Endothelial cell of umbilical vein (primary cell): Measurements from ENCODE around the gene CMTM6. TPM values are rescaled to one million over a fixed set of nuclear protein-coding genes. Genes with fewer than 3 reads are reported as not detected.

Source experiments
- BruUV-seq: library from RNA; stranded (reverse); fragments of 400-500 nt; replicated peaks from 2 replicates; lab custom pipeline; 2021; lab: Mats Ljungman, UMichigan
- CTCF ChIA-PET: fragments of 300-600, 350-600 bp; sonication (Branson Sonifier 250); formaldehyde crosslinking; loops from one replicate; lab custom pipeline; 2021; ENCODE audit warnings: antibody characterized with exemption, inconsistent platforms; lab: Charles Lee
- POLR2A ChIA-PET: fragments of 300-600, 350-600 bp; sonication (Branson Sonifier 250); formaldehyde crosslinking; loops from one replicate; lab custom pipeline; 2021; ENCODE audit warnings: antibody characterized with exemption, inconsistent platforms; lab: Charles Lee
- DNase-seq: peaks from one replicate; pipeline ENCODE4 v3.0.0-alpha.2; 2011; ENCODE audit warnings: low read depth, low spot score
- FAIRE-seq: peaks from 2 replicates; lab custom pipeline; 2011; peaks lifted over from hg19 to GRCh38; lab: Jason Lieb, UNC
- H2AFZ ChIP-seq: 2 replicates; pipeline ENCODE4 v1.6.0; 2012; ENCODE audit warnings: low read depth, low read length, control low read depth, inconsistent platforms
- H3K27ac ChIP-seq: 2 replicates; pipeline ENCODE4 v1.5.1; 2011; ENCODE audit warnings: low read depth, mild to moderate bottlenecking, control low read depth, low read length, moderate library complexity; ENCODE audit not compliant: insufficient read depth
- H3K27me3 ChIP-seq, 2 experiments: 2 replicates each; pipeline versions ENCODE4 v1.6.0 to v1.6.1; 2011; ENCODE audit warnings: low read length in 2 of 2, mixed read lengths in 1 of 2; ENCODE audit not compliant: control insufficient read depth in 2 of 2, insufficient read depth in 2 of 2
- H3K36me3 ChIP-seq, 2 experiments: 2 replicates in 1 of 2; 3 replicates in 1 of 2; pipeline ENCODE4 v1.5.1; 2011; ENCODE audit warnings: low read length in 2 of 2, mild to moderate bottlenecking in 1 of 2, moderate library complexity in 1 of 2; ENCODE audit not compliant: control insufficient read depth in 2 of 2, insufficient read depth in 2 of 2; ENCODE audit errors: extremely low read depth in 1 of 2
- H3K4me1 ChIP-seq: 3 replicates; pipeline ENCODE4 v1.5.1; 2011; ENCODE audit warnings: mild to moderate bottlenecking, low read length; ENCODE audit not compliant: control insufficient read depth, insufficient read depth; ENCODE audit errors: extremely low read depth
- H3K4me2 ChIP-seq: 2 replicates; pipeline ENCODE4 v1.6.1; 2011; ENCODE audit warnings: low read length, control low read depth, mixed read lengths; ENCODE audit not compliant: insufficient read depth
- H3K4me3 ChIP-seq, 3 experiments: fragments of 200-600 bp in 1 of 3; sonication (generic), shearing (Covaris generic) in 1 of 3; replicated peaks in 1 of 3; 2 replicates each; pipeline ENCODE4 v1.5.1; 2011 to 2016; ENCODE audit warnings: control low read depth in 3 of 3, low read length in 3 of 3, mild to moderate bottlenecking in 2 of 3, inconsistent platforms in 1 of 3, low read depth in 1 of 3, moderate library complexity in 1 of 3; ENCODE audit not compliant: insufficient read depth in 1 of 3
- H3K79me2 ChIP-seq: 2 replicates; pipeline ENCODE4 v1.6.0; 2012; ENCODE audit warnings: low read length, inconsistent platforms; ENCODE audit not compliant: control insufficient read depth, insufficient read depth
- H3K9ac ChIP-seq: replicated peaks from 2 replicates; pipeline ENCODE3; 2011; ENCODE audit warnings: low read length, control low read depth; ENCODE audit not compliant: insufficient read depth; ENCODE audit errors: extremely low read depth
- H3K9me1 ChIP-seq: replicated peaks from 3 replicates; pipeline ENCODE4 v1.6.0; 2011; ENCODE audit warnings: mild to moderate bottlenecking, low read length; ENCODE audit not compliant: control insufficient read depth, insufficient read depth; ENCODE audit errors: extremely low read depth
- H3K9me3 ChIP-seq: replicated peaks from 2 replicates; pipeline ENCODE4 v1.5.1; 2012; ENCODE audit warnings: low read length, inconsistent platforms; ENCODE audit not compliant: control insufficient read depth, insufficient read depth
- H4K20me1 ChIP-seq: replicated peaks from 2 replicates; pipeline ENCODE3; 2011; ENCODE audit warnings: mild to moderate bottlenecking, low read length; ENCODE audit not compliant: control insufficient read depth, insufficient read depth; ENCODE audit errors: extremely low read depth
- CTCF ChIP-seq, 2 donors: IDR thresholded peaks; 1 replicate in 1 of 2; 2 replicates in 1 of 2; pipeline ENCODE4 v1.5.1; 2011; ENCODE audit warnings: low read length in 2 of 2, mild to moderate bottlenecking in 2 of 2, moderate library complexity in 2 of 2, control low read depth in 1 of 2, inconsistent platforms in 1 of 2, low read depth in 1 of 2; ENCODE audit not compliant: insufficient read depth in 1 of 2; ENCODE audit errors: extremely low read depth in 1 of 2
- EZH2 ChIP-seq: IDR thresholded peaks from 2 replicates; pipeline ENCODE4 v1.6.1; 2012; ENCODE audit warnings: borderline replicate concordance, low read depth, mild to moderate bottlenecking, moderate library complexity, low read length, inconsistent platforms; ENCODE audit not compliant: severe bottlenecking
- FOS ChIP-seq: IDR thresholded peaks from 2 replicates; pipeline ENCODE4 v1.6.1; 2011; ENCODE audit warnings: mild to moderate bottlenecking, low read length, moderate library complexity, borderline replicate concordance; ENCODE audit not compliant: insufficient read depth
- GATA2 ChIP-seq: IDR thresholded peaks from 2 replicates; pipeline ENCODE4 v1.7.0; 2011; ENCODE audit warnings: low read depth, mild to moderate bottlenecking, moderate library complexity, mixed read lengths, low read length; ENCODE audit not compliant: insufficient read length, insufficient read depth
- JUN ChIP-seq: IDR thresholded peaks from 2 replicates; pipeline ENCODE4 v1.6.1; 2011; ENCODE audit warnings: borderline replicate concordance, low read depth; ENCODE audit not compliant: insufficient read length, insufficient read depth
- MAX ChIP-seq: IDR thresholded peaks from 2 replicates; pipeline ENCODE4 v1.6.1; 2011; ENCODE audit not compliant: insufficient read depth, insufficient read length
- MYC ChIP-seq: IDR thresholded peaks from one replicate; pipeline ENCODE4 v1.6.1; 2011; ENCODE audit warnings: mild to moderate bottlenecking, low read depth, low read length
- POLR2A ChIP-seq: IDR thresholded peaks from 2 replicates; pipeline ENCODE4 v1.6.1; 2012; ENCODE audit warnings: low read depth, mild to moderate bottlenecking, control low read depth, low read length
- POLR2AphosphoS5 ChIP-seq: IDR thresholded peaks from 2 replicates; pipeline ENCODE4 v1.6.1; 2012; ENCODE audit warnings: low read depth, mild to moderate bottlenecking, control low read depth, low read length, moderate library complexity; ENCODE audit not compliant: insufficient read depth
- dilution Hi-C: fragments of 300-500 bp; cut with MboI; formaldehyde crosslinking; loops from one replicate; pipeline ENCODE4 v1.15.0; 2019; ENCODE audit warnings: low sequenced_read_pairs; ENCODE audit not compliant: extremely low pct_ligation_motif_present
- intact Hi-C: fragments of 100-400 bp; cut with micrococcal nuclease; formaldehyde crosslinking; loops from one replicate; pipeline ENCODE4 v1.10.0; 2022
- polyA plus RNA-seq, 4 experiments: library from polyadenylated mRNA; depleted of rRNA in 3 of 4; stranded (reverse) in 3 of 4; unstranded in 1 of 4; fragments of >200 nt; gene quantifications; 2 replicates each; pipeline versions ENCODE4 v1.2.1 to v1.2.3, GENCODE V29; 2011 to 2012; ENCODE audit warnings: missing spikeins in 1 of 4
- total RNA-seq: library from RNA; stranded (reverse); gene quantifications from 2 replicates; pipeline ENCODE4 v1.2.3, GENCODE V29; 2021

Gene CMTM6
- total and polyA plus RNA-seq, 2 donors (not counting 3 experiments of a cell fraction or from before 2014, with no cell fraction given): 38.0 to 56.3 TPM

DNA sequence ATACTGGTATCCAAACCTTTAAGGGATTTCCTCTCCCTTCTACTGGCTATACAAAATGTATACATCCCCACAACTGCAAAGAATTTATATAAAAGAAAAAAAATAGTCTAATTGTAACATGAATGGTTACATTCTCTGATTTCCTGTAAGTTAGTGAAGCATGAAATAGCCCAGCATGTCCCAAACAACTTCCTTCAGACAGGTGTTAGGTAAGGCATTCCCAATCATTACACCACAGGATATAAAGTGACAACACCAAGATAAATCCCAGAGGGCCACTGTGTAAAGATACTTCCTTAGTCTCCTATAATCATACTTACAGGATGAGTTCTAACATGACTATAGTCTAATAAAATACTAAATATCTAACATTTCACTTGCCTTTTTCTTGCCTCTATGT lies 7.6 kb downstream of the CMTM6 start:
- DNase-seq (no peak), FAIRE-seq (no peak)
- no peak overlapping the region for H3K27ac ChIP-seq
- no peaks in the 10 kb centered on the region for H3K9me1 ChIP-seq
- H3K9ac ChIP-seq: no peak overlapping the region
- intact Hi-C loops (no loop called here), dilution Hi-C loops (no loop called here)
- no peak for TF ChIP-seq FOS
- no peak for TF ChIP-seq GATA2
- TF ChIP-seq MYC: no peak
- no peak for TF ChIP-seq CTCF (IDR thresholded peaks at IDR 0.05; ENCODE audit: extremely low read depth in 1 of 2, insufficient read depth in 1 of 2, low read depth in 1 of 2, low read length in 2 of 2)
- TF ChIP-seq EZH2: no peak
- no peak for TF ChIP-seq POLR2AphosphoS5
- TF ChIP-seq JUN: no peak
- TF ChIP-seq POLR2A: no peak
- TF ChIP-seq MAX: no peak
- H3K79me2 ChIP-seq: peaks cover 47% of the 10 kb centered on the region
- peaks cover 9% of the 10 kb centered on the region for H4K20me1 ChIP-seq
- peaks cover 0 to 3% of the 10 kb centered on the region in 2 experiments for H3K36me3 ChIP-seq
- BruUV-seq: no TSS peak
- CTCF ChIA-PET: interaction anchor here (1.0 kb wide), 1 partner anchor 27 kb away, joined by 3 read pairs; no protein-coding TSS in a partner anchor
- no peaks in the 10 kb centered on the region for H3K27me3 ChIP-seq
- POLR2A ChIA-PET: no interaction called here
- no peak overlapping the region for H3K4me3 ChIP-seq
- H3K9me3 ChIP-seq: no peaks in the 10 kb centered on the region
- no peak overlapping the region for H2AFZ ChIP-seq
- peaks cover 14% of the 10 kb centered on the region for H3K4me1 ChIP-seq
- no peak overlapping the region for H3K4me2 ChIP-seq
